Body of pancreas (tissue), 4 donors: ENCODE measurements around the gene METRNL.

Source experiments
- POLR2A ChIP-seq, 3 donors: fragments of 450-650 bp; IDR thresholded peaks; one replicate each; pipeline ENCODE4 v1.6.1; 2016; ENCODE audit warnings: antibody characterized with exemption in 3 of 3, mild to moderate bottlenecking in 2 of 3
- TF ChIP-seq, protein P1 (sequence below), 7 experiments: fragments of 450-650 bp in 4 of 7; fragments of 200-600 bp in 3 of 7; sonication (generic) in 3 of 7; IDR thresholded peaks; one replicate each; pipeline ENCODE4 v1.5.1; 2016 to 2019; ENCODE audit warnings: antibody characterized with exemption in 7 of 7

GRCh38 chr17:83136931-83137330 is 57.5 kb downstream of the METRNL start:
- TF ChIP-seq, protein P1, sequence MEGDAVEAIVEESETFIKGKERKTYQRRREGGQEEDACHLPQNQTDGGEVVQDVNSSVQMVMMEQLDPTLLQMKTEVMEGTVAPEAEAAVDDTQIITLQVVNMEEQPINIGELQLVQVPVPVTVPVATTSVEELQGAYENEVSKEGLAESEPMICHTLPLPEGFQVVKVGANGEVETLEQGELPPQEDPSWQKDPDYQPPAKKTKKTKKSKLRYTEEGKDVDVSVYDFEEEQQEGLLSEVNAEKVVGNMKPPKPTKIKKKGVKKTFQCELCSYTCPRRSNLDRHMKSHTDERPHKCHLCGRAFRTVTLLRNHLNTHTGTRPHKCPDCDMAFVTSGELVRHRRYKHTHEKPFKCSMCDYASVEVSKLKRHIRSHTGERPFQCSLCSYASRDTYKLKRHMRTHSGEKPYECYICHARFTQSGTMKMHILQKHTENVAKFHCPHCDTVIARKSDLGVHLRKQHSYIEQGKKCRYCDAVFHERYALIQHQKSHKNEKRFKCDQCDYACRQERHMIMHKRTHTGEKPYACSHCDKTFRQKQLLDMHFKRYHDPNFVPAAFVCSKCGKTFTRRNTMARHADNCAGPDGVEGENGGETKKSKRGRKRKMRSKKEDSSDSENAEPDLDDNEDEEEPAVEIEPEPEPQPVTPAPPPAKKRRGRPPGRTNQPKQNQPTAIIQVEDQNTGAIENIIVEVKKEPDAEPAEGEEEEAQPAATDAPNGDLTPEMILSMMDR (IDR thresholded peaks at IDR 0.05): no peak
- no peak for TF ChIP-seq POLR2A (IDR thresholded peaks at IDR 0.05)
